Glomerular endothelial cell (primary cell): ENCODE results near the gene HACL1. TPM values are rescaled to one million over a fixed set of nuclear protein-coding genes. Genes with fewer than 3 reads are reported as not detected.

Experiments
- total RNA-seq: library from RNA; depleted of rRNA; stranded (reverse); fragments of >200 nt; gene quantifications from 2 replicates; pipeline ENCODE4 v1.2.3, GENCODE V29; 2015

The HACL1 gene
- total RNA-seq, 1 donor from 2014 or later, result 22.9 TPM

Other genes with a start within 250 kb of the HACL1 start
- 13.7 and 19.6 TPM in 2 replicates for gene METTL6, start 174.0 kb downstream of the HACL1 start, total RNA-seq
- gene EAF1, start 174.0 kb downstream of the HACL1 start, total RNA-seq, result 26.4 and 28.6 TPM in 2 replicates
- 0.05 and 2.6 TPM in 2 replicates for gene COLQ, start 79.9 kb downstream of the HACL1 start, total RNA-seq
- gene BTD, start 176 bp upstream of the HACL1 start, total RNA-seq, result 24.8 and 37.6 TPM in 2 replicates
- 44.0 and 45.9 TPM in 2 replicates for gene ANKRD28, start 196.4 kb upstream of the HACL1 start, total RNA-seq